ENCODE results near the gene CYB5RL.

GRCh38 chr1:54247863-54248515 lies 48.2 kb upstream of the CYB5RL start:
- TF ChIP-seq CTCF (IDR thresholded peaks at IDR 0.05) (no peak), POLR2A (IDR thresholded peaks at IDR 0.05) (no peak), POLR2AphosphoS5 (IDR thresholded peaks at IDR 0.05; ENCODE audit: insufficient read depth in 1 of 2, low read depth in 1 of 2) (no peak)
